Neuronal stem cell (in vitro differentiated cells): ENCODE results near the gene TAOK2.

Source experiments
- DNase-seq: peaks from one replicate; pipeline ENCODE4 v3.0.0-alpha.2; 2013; ENCODE audit warnings: low spot score
- H2AFZ ChIP-seq: one replicate; pipeline ENCODE4 v1.6.1; 2013; ENCODE audit warnings: mild to moderate bottlenecking, low read length, inconsistent platforms
- H2AK5ac ChIP-seq: 2 replicates; pipeline ENCODE4 v1.6.1; 2013; ENCODE audit warnings: low read depth, mild to moderate bottlenecking, inconsistent platforms, low read length, moderate library complexity, mixed read lengths
- H2BK120ac ChIP-seq: 2 replicates; pipeline ENCODE4 v1.6.1; 2013; ENCODE audit warnings: low read depth, mild to moderate bottlenecking, inconsistent platforms, low read length, moderate library complexity, mixed read lengths
- H2BK12ac ChIP-seq: one replicate; pipeline ENCODE4 v1.6.1; 2013; ENCODE audit warnings: low read length, inconsistent platforms
- H2BK15ac ChIP-seq: 2 replicates; pipeline ENCODE4 v1.6.1; 2013; ENCODE audit warnings: mild to moderate bottlenecking, low read length, inconsistent platforms, mixed read lengths
- H2BK5ac ChIP-seq: one replicate; pipeline ENCODE4 v1.6.1; 2013; ENCODE audit warnings: inconsistent platforms, mild to moderate bottlenecking, low read length, moderate library complexity
- H3K14ac ChIP-seq: one replicate; pipeline ENCODE4 v1.6.1; 2013; ENCODE audit warnings: low read length, inconsistent platforms
- H3K18ac ChIP-seq: 2 replicates; pipeline ENCODE4 v1.6.1; 2013; ENCODE audit warnings: low read length, inconsistent platforms
- H3K23ac ChIP-seq: 2 replicates; pipeline ENCODE4 v1.6.1; 2013; ENCODE audit warnings: low read depth, mild to moderate bottlenecking, mixed read lengths, low read length, inconsistent platforms; ENCODE audit not compliant: poor library complexity
- H3K27ac ChIP-seq: replicated peaks from 3 replicates; pipeline ENCODE4 v1.5.1; 2013; ENCODE audit warnings: low read length, inconsistent platforms
- H3K27me3 ChIP-seq, 3 experiments: 2 replicates each; pipeline ENCODE4 v1.6.1; 2013; ENCODE audit warnings: low read length in 3 of 3, mild to moderate bottlenecking in 2 of 3, inconsistent platforms in 1 of 3, low read depth in 1 of 3, mixed read lengths in 1 of 3, moderate library complexity in 1 of 3; ENCODE audit not compliant: control insufficient read depth in 3 of 3, insufficient read depth in 3 of 3
- H3K36me3 ChIP-seq, 2 donors: replicated peaks in 1 of 2; 2 replicates each; pipeline ENCODE4 v1.6.1; 2013; ENCODE audit warnings: low read length in 2 of 2; ENCODE audit not compliant: control insufficient read depth in 2 of 2, insufficient read depth in 2 of 2
- H3K4ac ChIP-seq: 2 replicates; pipeline ENCODE4 v1.6.1; 2013; ENCODE audit warnings: inconsistent platforms, mild to moderate bottlenecking, low read length, moderate library complexity
- H3K4me1 ChIP-seq, 2 donors: 1 replicate in 1 of 2; 2 replicates in 1 of 2; pipeline ENCODE4 v1.6.1; 2013; ENCODE audit warnings: low read length in 2 of 2, low read depth in 1 of 2; ENCODE audit not compliant: control insufficient read depth in 2 of 2, insufficient read depth in 1 of 2
- H3K4me2 ChIP-seq: one replicate; pipeline ENCODE4 v1.6.1; 2013; ENCODE audit warnings: mild to moderate bottlenecking, low read length, inconsistent platforms; ENCODE audit not compliant: insufficient read depth, poor library complexity, severe bottlenecking
- H3K4me3 ChIP-seq, 2 donors: 2 replicates each; pipeline ENCODE4 v1.5.1; 2013; ENCODE audit warnings: low read length in 2 of 2, mild to moderate bottlenecking in 2 of 2, inconsistent platforms in 1 of 2, moderate library complexity in 1 of 2
- H3K79me1 ChIP-seq: one replicate; pipeline ENCODE4 v1.6.1; 2013; ENCODE audit warnings: low read depth, mild to moderate bottlenecking, inconsistent platforms, low read length, moderate library complexity
- H3K9ac ChIP-seq: one replicate; pipeline ENCODE4 v1.6.1; 2013; ENCODE audit warnings: mild to moderate bottlenecking, low read depth, low read length, inconsistent platforms; ENCODE audit not compliant: poor library complexity
- H3K9me3 ChIP-seq, 2 donors: replicated peaks in 1 of 2; 2 replicates each; pipeline versions ENCODE3 to v1.6.1; 2013; ENCODE audit warnings: low read length in 2 of 2, mild to moderate bottlenecking in 2 of 2, inconsistent platforms in 1 of 2, low read depth in 1 of 2, mixed read lengths in 1 of 2, moderate library complexity in 1 of 2; ENCODE audit not compliant: control insufficient read depth in 2 of 2, insufficient read depth in 1 of 2
- H4K8ac ChIP-seq: one replicate; pipeline ENCODE4 v1.6.1; 2013; ENCODE audit warnings: low read depth, mild to moderate bottlenecking, inconsistent platforms, low read length, moderate library complexity
- H4K91ac ChIP-seq: one replicate; pipeline ENCODE4 v1.6.1; 2013; ENCODE audit warnings: low read length, low read depth, mild to moderate bottlenecking, inconsistent platforms; ENCODE audit not compliant: poor library complexity
- WGBS, 2 donors: extraction: QIAGEN DNeasy Blood & Tissue Kit; methylation state at CpG; one replicate each; pipeline ENCODE4 v1.1.7; 2013; ENCODE audit warnings: missing lambda C conversion rate in 2 of 2, mixed read lengths in 1 of 2; ENCODE audit not compliant: insufficient read length in 2 of 2, insufficient replicate concordance in 1 of 2; ENCODE audit errors: extremely low coverage in 2 of 2; 5-methylcytosine and 5-hydroxymethylcytosine counted together

The TAOK2 gene

DNA sequence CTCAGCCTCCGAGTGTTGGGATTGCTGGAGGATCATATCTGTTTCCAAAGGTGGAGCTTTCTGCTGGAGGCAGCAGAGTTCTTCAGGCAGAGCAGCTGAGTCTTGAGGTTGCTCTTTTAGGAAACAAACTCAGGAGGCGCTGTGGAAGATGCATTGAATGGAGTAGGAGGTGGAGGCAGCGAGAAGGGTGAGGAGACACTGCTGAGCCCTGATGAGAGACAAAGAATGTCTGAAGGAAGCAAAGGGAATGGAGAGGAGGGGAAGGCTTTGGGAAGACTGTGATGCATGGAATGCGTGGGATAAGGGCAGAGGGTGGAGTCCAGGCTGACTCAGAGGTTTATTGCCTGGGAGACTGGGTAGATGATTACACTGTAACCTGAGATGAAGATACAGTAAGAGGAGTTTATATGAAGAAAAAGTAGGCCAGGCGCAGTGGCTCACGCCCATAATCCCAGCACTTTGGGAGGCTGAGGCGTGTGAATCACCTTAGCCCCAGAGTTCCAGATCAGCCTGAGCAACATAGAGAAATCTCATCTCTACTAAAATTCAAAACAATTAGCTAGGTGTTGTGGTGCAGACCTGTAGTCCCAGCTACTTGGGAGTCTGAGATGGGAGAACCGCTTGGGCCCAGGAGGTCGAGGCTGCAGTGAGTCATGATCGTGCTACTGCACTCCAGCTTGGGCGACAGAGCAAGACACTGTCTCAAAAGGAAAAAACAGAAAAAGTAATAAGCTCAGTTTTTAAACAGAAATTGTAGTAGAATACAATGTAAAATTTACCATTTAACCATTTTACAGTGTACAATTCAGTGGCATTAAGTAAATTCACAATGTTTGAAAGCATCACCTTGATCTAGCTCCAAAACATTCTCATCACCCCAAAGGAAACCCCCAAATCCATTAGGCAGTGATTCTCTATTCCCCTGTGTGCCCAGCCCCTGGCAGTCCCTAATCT, 29.5 kb upstream of the TAOK2 start:
- H2BK15ac ChIP-seq = no peak overlapping the region
- no peak overlapping the region for H3K9ac ChIP-seq
- H2AFZ ChIP-seq = no peak overlapping the region
- no peak overlapping the region for H2BK5ac ChIP-seq
- WGBS, 2 donors = no CpG with 5 or more reads among the region's 11 CpGs
- no peak overlapping the region for H3K14ac ChIP-seq
- H2BK120ac ChIP-seq = no peak overlapping the region
- H4K91ac ChIP-seq = no peak overlapping the region
- no peaks in the 10 kb centered on the region for H3K27me3 ChIP-seq
- no peak for DNase-seq
- peak overlapping the region; percentile 36 for H3K27ac ChIP-seq
- H3K9me3 ChIP-seq = peaks cover 0 to 4% of the 10 kb centered on the region in 2 donors
- no peak overlapping the region for H3K4ac ChIP-seq
- peak overlapping the region; percentile 48 for H3K18ac ChIP-seq
- H2AK5ac ChIP-seq = no peak overlapping the region
- peaks cover 0 to 3% of the 10 kb centered on the region in 2 donors for H3K36me3 ChIP-seq
- no peak overlapping the region for H3K4me3 ChIP-seq
- no peak overlapping the region for H2BK12ac ChIP-seq
- peak overlapping the region; percentile 48 for H4K8ac ChIP-seq
- no peak overlapping the region for H3K4me2 ChIP-seq
- H3K79me1 ChIP-seq = no peaks in the 10 kb centered on the region
- H3K23ac ChIP-seq = no peak overlapping the region
- peaks cover 4 to 7% of the 10 kb centered on the region in 2 donors for H3K4me1 ChIP-seq

DNA sequence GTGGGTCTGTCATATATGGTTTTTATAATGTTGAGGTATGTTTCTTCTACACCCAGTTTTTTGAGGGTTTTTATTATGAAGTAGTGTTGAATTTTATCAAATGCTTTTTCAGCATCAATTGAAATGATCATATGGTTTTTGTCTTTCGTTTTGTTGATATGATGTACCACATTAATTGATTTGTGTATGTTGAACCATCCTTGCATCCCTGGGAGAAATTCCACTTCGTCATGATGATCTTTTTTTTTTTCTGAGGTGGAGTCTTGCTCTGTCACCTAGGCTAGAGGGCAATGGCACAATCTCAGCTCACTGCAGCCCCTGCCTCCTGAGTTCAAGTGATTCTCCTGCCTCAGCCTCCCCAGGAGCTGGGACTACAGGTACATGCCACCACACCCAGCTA, 25.8 kb upstream of the TAOK2 start:
- Histone ChIP-seq H3K18ac (no peak overlapping the region), H2BK12ac (no peak overlapping the region), H3K27me3 (no peaks in the 10 kb centered on the region), H3K27ac (no peak overlapping the region), H3K36me3 (peaks cover 0 to 3% of the 10 kb centered on the region in 2 donors), H3K4me1 (peaks cover 0 to 7% of the 10 kb centered on the region in 2 donors), H4K91ac (no peak overlapping the region), H2BK120ac (no peak overlapping the region), H3K4me2 (no peak overlapping the region), H2AK5ac (no peak overlapping the region), H4K8ac (no peak overlapping the region), H3K4ac (no peak overlapping the region), H3K79me1 (no peaks in the 10 kb centered on the region), H3K23ac (no peak overlapping the region), H3K4me3 (no peak overlapping the region), H3K9me3 (peaks cover 0 to 3% of the 10 kb centered on the region in 2 donors), H2AFZ (no peak overlapping the region), H3K14ac (no peak overlapping the region), H2BK15ac (no peak overlapping the region), H2BK5ac (no peak overlapping the region), H3K9ac (no peak overlapping the region)
- no peak for DNase-seq
- no CpG with 5 or more reads among the region's 2 CpGs for WGBS, 2 donors

DNA sequence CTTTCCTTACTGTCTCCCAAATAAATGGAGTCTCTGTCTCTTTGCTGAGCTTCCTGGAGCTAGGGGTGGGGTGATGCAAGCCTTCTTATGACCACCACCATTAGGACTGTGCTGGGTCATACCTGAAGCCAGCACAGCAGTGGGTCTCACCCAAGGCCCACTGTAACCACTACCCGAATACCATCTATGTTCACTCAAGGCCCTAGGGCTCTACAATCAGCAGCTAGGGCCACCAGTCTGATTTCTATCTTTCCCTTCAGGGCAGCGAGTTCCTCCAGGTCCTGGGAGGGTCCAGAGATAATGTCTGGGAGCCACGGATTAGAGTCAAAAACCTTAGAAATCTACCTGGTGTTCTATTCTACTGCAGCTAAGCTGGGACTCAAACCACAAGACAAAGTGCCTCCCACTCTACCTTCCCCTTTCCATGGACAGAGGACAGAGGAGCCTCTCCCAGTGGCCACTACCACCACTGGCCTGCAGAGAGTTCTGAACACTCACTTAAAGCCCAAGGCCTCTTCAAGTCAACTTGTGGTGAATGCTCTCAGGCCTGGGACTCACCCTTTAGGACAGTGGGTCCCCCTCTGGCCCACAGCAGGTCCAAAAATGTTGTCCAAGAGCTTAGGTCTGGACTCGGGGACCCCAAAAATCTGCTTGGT, 22.7 kb upstream of the TAOK2 start:
- Histone ChIP-seq H2BK12ac (no peak overlapping the region), H3K4me3 (no peak overlapping the region), H4K8ac (no peak overlapping the region), H4K91ac (no peak overlapping the region), H2AFZ (no peak overlapping the region), H3K4me2 (no peak overlapping the region), H2AK5ac (no peak overlapping the region), H2BK5ac (no peak overlapping the region), H3K4me1 (no peaks in the 10 kb centered on the region), H3K9ac (no peak overlapping the region), H3K9me3 (peaks cover 0 to 3% of the 10 kb centered on the region in 2 donors), H3K23ac (no peak overlapping the region), H2BK15ac (no peak overlapping the region), H3K27ac (no peak overlapping the region), H3K79me1 (no peaks in the 10 kb centered on the region), H3K36me3 (no peaks in the 10 kb centered on the region), H2BK120ac (no peak overlapping the region), H3K27me3 (no peaks in the 10 kb centered on the region), H3K4ac (no peak overlapping the region), H3K18ac (no peak overlapping the region), H3K14ac (no peak overlapping the region)
- no peak for DNase-seq
- WGBS, 2 donors = no CpG with 5 or more reads among the region's 4 CpGs
